GM12892 (cell line): ENCODE results near the gene LCN12.

Experiments used
- POLR2A ChIP-seq: IDR thresholded peaks from 2 replicates; pipeline ENCODE4 v1.6.1; 2011; ENCODE audit warnings: low read depth, low read length, control low read depth
- POLR2AphosphoS5 ChIP-seq: IDR thresholded peaks from 2 replicates; pipeline ENCODE4 v1.6.1; 2011; ENCODE audit warnings: low read depth, low read length, control low read depth
- TAF1 ChIP-seq: IDR thresholded peaks from 2 replicates; pipeline ENCODE4 v1.6.1; 2011; ENCODE audit warnings: low read depth, mild to moderate bottlenecking, control low read depth, low read length, borderline replicate concordance

- no peak for TF ChIP-seq POLR2A
- no peak for TF ChIP-seq POLR2AphosphoS5
- no peak for TF ChIP-seq TAF1
Observed at GRCh38 chr9:136952321-136952850, 313 bp downstream of the LCN12 start.
